Erythroblast (primary cell): ENCODE measurements around the gene GJA4.

Source experiments
- GATA1 ChIP-seq: IDR thresholded peaks from 2 replicates; pipeline ENCODE4 v1.6.1; 2011; ENCODE audit warnings: low read depth, mild to moderate bottlenecking, control low read depth, low read length, moderate library complexity
- POLR2A ChIP-seq: IDR thresholded peaks from 2 replicates; pipeline ENCODE4 v1.6.1; 2011; ENCODE audit warnings: mild to moderate bottlenecking, low read length

DNA sequence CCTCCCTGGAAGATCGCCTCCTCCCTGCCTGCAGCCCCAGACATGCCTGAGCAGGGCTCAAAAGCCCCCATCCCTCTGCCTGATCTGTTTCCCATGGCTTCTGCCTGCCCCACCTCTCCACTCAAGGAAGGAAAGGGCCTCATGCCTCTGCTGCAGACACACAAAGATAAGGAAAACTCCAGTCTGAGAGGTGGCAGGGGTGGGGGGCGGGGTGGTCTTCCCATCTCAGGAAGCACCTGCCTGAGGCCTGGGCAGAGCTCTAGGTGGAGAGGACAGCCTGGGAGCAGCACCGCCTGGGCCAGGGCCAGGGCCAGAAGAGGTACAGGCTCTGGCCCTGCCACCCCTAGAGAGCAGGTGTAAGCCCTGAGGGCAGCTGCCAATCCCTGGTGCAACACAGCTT, 15.9 kb upstream of the GJA4 start:
- no peak for TF ChIP-seq POLR2A
- TF ChIP-seq GATA1, result no peak
